ENCODE data around the gene OR3A2. TPM values are rescaled to one million over a fixed set of nuclear protein-coding genes. Genes with fewer than 3 reads are reported as not detected.

Gene OR3A2
- total RNA-seq: 1 to 10 TPM; 2.0 to 2.7 TPM

GRCh38 chr17:3385869-3386816 lies at the start of gene OR3A2:
Gene OR3A2 (minus strand): TSS chr17:3386308.

GRCh38 chr17:3433741-3434140 lies 47.6 kb upstream of the OR3A2 start, which contains the start of gene OR1E2:
Gene OR1E2 (minus strand): TSS chr17:3433841. CDS start chr17:3433841, 0 bp downstream.

GRCh38 chr17:3411070-3411469 lies 25.0 kb upstream of the OR3A2 start, which contains the start of gene OR3A3:
Gene OR3A3 (plus strand): TSS chr17:3411370.

GRCh38 chr17:3398310-3398709 lies 12.2 kb upstream of the OR3A2 start, which contains the start of gene OR1E1:
Gene OR1E1 (minus strand): TSS chr17:3398410. CDS start chr17:3398410, 0 bp downstream.

GRCh38 chr17:3298260-3298659 lies 87.8 kb downstream of the OR3A2 start, which contains the start of gene OR3A1:
Gene OR3A1 (minus strand): TSS chr17:3298360. CDS start chr17:3292582, 5,778 bp downstream.

Other genes with a start within 250 kb of the OR3A2 start
- gene OR1A2, start 188.8 kb downstream of the OR3A2 start, total RNA-seq: not detected
- not detected for gene OR1A1, start 178.6 kb downstream of the OR3A2 start, total RNA-seq
- under 1 TPM; 0.26 to 0.30 TPM for gene OR3A1, start 87.9 kb downstream of the OR3A2 start, total RNA-seq
- gene OR1E1, start 12.1 kb upstream of the OR3A2 start, total RNA-seq: not detected
- not detected for gene OR3A3, start 25.1 kb upstream of the OR3A2 start, total RNA-seq
- gene OR1E2, start 47.5 kb upstream of the OR3A2 start, total RNA-seq: not detected
- gene SPATA22, start 85.5 kb upstream of the OR3A2 start, total RNA-seq: not detected
- gene ASPA, start 89.7 kb upstream of the OR3A2 start, total RNA-seq: not detected
- gene TRPV3, start 171.5 kb upstream of the OR3A2 start, total RNA-seq: under 1 TPM in 1 of 2 experiments, not detected in 1; 0.05 TPM
- 1 to 10 TPM; 4.0 TPM for gene TRPV1, start 223.1 kb upstream of the OR3A2 start, total RNA-seq
- 1 to 10 TPM; 9.0 to 9.6 TPM for gene SHPK, start 249.9 kb upstream of the OR3A2 start, total RNA-seq